IPS-20b (cell line): ENCODE data around the gene FHOD3.

Source experiments
- H3K27ac ChIP-seq: one replicate; pipeline ENCODE4 v1.5.1; 2013; ENCODE audit warnings: low read length
- H3K27me3 ChIP-seq: 2 replicates; pipeline ENCODE4 v1.6.1; 2013; ENCODE audit warnings: mild to moderate bottlenecking, low read length, inconsistent platforms; ENCODE audit not compliant: insufficient read depth
- H3K36me3 ChIP-seq: 2 replicates; pipeline ENCODE4 v1.6.1; 2013; ENCODE audit warnings: low read depth, mild to moderate bottlenecking, inconsistent platforms, low read length, moderate library complexity; ENCODE audit not compliant: insufficient read depth
- H3K4me1 ChIP-seq: 2 replicates; pipeline ENCODE4 v1.6.1; 2013; ENCODE audit warnings: mild to moderate bottlenecking, control low read depth, inconsistent platforms, low read length, moderate library complexity; ENCODE audit not compliant: insufficient read depth
- H3K4me3 ChIP-seq: 2 replicates; pipeline ENCODE4 v1.5.1; 2013; ENCODE audit warnings: mild to moderate bottlenecking, low read length, inconsistent platforms
- H3K9ac ChIP-seq: 2 replicates; pipeline ENCODE4 v1.6.1; 2013; ENCODE audit warnings: low read depth, mild to moderate bottlenecking, inconsistent platforms, low read length, moderate library complexity
- H3K9me3 ChIP-seq: 2 replicates; pipeline ENCODE4 v1.6.1; 2013; ENCODE audit warnings: mild to moderate bottlenecking, low read depth, low read length, inconsistent platforms; ENCODE audit not compliant: insufficient read depth

Gene FHOD3

DNA sequence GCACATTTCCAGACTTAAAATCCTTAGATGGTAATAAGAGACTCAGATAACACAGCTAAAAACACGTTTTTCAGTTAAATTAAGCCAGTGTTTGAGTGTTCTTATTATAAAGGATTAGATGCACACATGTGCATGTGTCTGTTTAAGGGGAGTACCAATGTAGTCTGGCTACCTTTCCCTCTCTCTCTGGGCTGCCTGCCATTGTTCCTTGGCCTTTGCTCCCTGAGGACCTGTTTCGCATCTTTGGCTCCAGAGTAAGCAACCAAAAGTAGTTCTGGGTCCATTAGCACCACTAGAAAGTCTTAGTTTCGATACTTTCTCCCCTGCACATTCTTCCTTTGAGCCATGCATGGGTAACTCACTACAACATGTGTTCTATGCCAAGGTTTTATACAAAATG lies 303.0 kb downstream of the FHOD3 start:
- Histone ChIP-seq H3K4me3 (no peak overlapping the region), H3K9me3 (peaks cover 5% of the 10 kb centered on the region), H3K27ac (no peak overlapping the region), H3K9ac (no peak overlapping the region), H3K27me3 (no peaks in the 10 kb centered on the region), H3K4me1 (peaks cover 6% of the 10 kb centered on the region; the same call in 1 of the 2 replicates), H3K36me3 (no peaks in the 10 kb centered on the region)

DNA sequence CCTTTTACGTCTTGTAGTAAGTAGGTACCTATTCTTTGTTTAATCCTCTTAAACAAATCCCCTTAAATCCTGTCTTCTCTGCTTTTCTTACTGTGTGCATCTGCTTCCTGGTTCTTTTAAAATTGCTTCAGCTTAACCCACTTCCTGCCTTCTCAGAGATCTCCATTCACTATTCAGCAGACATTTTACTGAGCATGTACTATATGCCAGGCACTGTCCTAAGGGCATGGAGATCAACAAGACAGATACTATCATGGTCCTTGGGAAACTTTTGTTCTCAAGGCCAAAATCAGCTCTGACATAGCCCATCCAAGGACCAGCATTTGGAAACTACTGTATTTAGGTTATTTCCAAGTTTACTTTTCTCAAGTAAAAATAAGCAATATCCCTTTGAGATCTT lies 303.8 kb downstream of the FHOD3 start:
- H3K4me1 ChIP-seq: peaks cover 9% of the 10 kb centered on the region; the same call in 1 of the 2 replicates
- H3K27me3 ChIP-seq: no peaks in the 10 kb centered on the region
- no peaks in the 10 kb centered on the region for H3K36me3 ChIP-seq
- peaks cover 5% of the 10 kb centered on the region for H3K9me3 ChIP-seq
- no peak overlapping the region for H3K4me3 ChIP-seq
- H3K27ac ChIP-seq: no peak overlapping the region
- H3K9ac ChIP-seq: no peak overlapping the region

- H3K27ac ChIP-seq: no peak overlapping the region
- no peak overlapping the region for H3K9ac ChIP-seq
- H3K9me3 ChIP-seq: peaks cover 5% of the 10 kb centered on the region
- H3K36me3 ChIP-seq: no peaks in the 10 kb centered on the region
- H3K4me3 ChIP-seq: no peak overlapping the region
- peaks cover 9% of the 10 kb centered on the region; the same call in 1 of the 2 replicates for H3K4me1 ChIP-seq
- no peaks in the 10 kb centered on the region for H3K27me3 ChIP-seq
These were observed 304.6 kb downstream of the FHOD3 start for GRCh38 chr18:36602071-36602470.

GRCh38 chr18:36602620-36603019 lies 305.1 kb downstream of the FHOD3 start:
- Histone ChIP-seq H3K4me1 (peaks cover 9% of the 10 kb centered on the region; the same call in 1 of the 2 replicates), H3K27ac (no peak overlapping the region), H3K36me3 (no peaks in the 10 kb centered on the region), H3K9ac (no peak overlapping the region), H3K9me3 (peaks cover 5% of the 10 kb centered on the region), H3K4me3 (no peak overlapping the region), H3K27me3 (no peaks in the 10 kb centered on the region)

- no peak overlapping the region for H3K9ac ChIP-seq
- no peak overlapping the region for H3K4me3 ChIP-seq
- H3K27ac ChIP-seq: no peak overlapping the region
- H3K36me3 ChIP-seq: no peaks in the 10 kb centered on the region
- H3K9me3 ChIP-seq: no peaks in the 10 kb centered on the region
- no peaks in the 10 kb centered on the region for H3K27me3 ChIP-seq
- H3K4me1 ChIP-seq: peaks cover 9% of the 10 kb centered on the region; the same call in 1 of the 2 replicates
These were observed 310.6 kb downstream of the FHOD3 start for GRCh38 chr18:36608107-36608506.

GRCh38 chr18:36610258-36610657 lies 312.7 kb downstream of the FHOD3 start:
- Histone ChIP-seq H3K9ac (no peak overlapping the region), H3K9me3 (no peaks in the 10 kb centered on the region), H3K36me3 (no peaks in the 10 kb centered on the region), H3K4me3 (no peak overlapping the region), H3K4me1 (peaks cover 6% of the 10 kb centered on the region; the same call in 1 of the 2 replicates), H3K27ac (no peak overlapping the region), H3K27me3 (no peaks in the 10 kb centered on the region)

- Histone ChIP-seq H3K4me1 (peaks cover 2% of the 10 kb centered on the region; the same call in 1 of the 2 replicates), H3K36me3 (no peaks in the 10 kb centered on the region), H3K27me3 (no peaks in the 10 kb centered on the region), H3K9me3 (no peaks in the 10 kb centered on the region), H3K9ac (no peak overlapping the region), H3K4me3 (no peak overlapping the region), H3K27ac (no peak overlapping the region)
These were observed 313.1 kb downstream of the FHOD3 start for GRCh38 chr18:36610661-36611060.

DNA sequence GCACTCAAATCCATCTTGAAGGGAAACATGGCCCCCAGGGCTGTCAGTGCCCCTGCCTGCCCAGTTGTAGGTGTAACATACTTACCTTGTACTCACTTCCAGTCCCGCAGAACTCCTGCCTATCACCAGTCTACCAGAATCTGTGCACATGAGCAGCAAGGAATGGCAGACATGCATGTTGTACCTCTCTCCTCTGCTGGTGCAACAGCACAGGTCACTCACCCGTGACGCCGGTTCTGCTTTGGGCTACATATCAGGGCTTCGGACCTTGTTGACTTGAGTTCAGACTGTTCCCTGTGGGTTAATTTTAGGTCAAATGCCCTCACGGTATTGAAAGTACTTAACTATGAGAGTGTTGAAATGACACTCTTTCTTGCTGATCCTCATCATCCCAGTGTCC lies 315.6 kb downstream of the FHOD3 start:
- H3K4me1 ChIP-seq: no peaks in the 10 kb centered on the region
- no peaks in the 10 kb centered on the region for H3K36me3 ChIP-seq
- H3K27ac ChIP-seq: no peak overlapping the region
- no peaks in the 10 kb centered on the region for H3K27me3 ChIP-seq
- no peak overlapping the region for H3K4me3 ChIP-seq
- H3K9ac ChIP-seq: no peak overlapping the region
- H3K9me3 ChIP-seq: no peaks in the 10 kb centered on the region

DNA sequence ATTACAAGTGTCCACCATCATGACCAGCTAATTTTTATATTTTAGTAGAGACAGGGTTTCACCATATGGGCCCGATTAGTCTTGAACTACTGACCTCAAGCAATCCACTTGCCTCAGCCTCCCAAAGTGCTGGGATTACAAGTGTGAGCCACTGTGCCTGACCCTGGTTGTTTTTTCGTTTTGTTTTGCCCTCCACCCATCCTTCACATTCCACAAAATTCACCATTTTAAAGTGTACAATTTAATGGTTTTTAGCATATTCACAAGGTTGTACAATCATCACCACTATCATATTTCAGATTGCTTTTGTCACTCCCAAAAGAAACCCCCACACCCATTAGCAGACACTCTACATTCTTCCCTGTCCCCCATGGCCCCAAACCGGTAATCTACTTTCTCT lies 316.3 kb downstream of the FHOD3 start:
- H3K27me3 ChIP-seq: no peaks in the 10 kb centered on the region
- H3K4me3 ChIP-seq: no peak overlapping the region
- H3K27ac ChIP-seq: no peak overlapping the region
- H3K4me1 ChIP-seq: no peaks in the 10 kb centered on the region
- no peaks in the 10 kb centered on the region for H3K9me3 ChIP-seq
- no peak overlapping the region for H3K9ac ChIP-seq
- H3K36me3 ChIP-seq: no peaks in the 10 kb centered on the region

GRCh38 chr18:36620788-36621187 lies 323.3 kb downstream of the FHOD3 start:
- Histone ChIP-seq H3K9ac (no peak overlapping the region), H3K27ac (no peak overlapping the region), H3K36me3 (no peaks in the 10 kb centered on the region), H3K9me3 (no peaks in the 10 kb centered on the region), H3K27me3 (no peaks in the 10 kb centered on the region), H3K4me1 (no peaks in the 10 kb centered on the region), H3K4me3 (no peak overlapping the region)

DNA sequence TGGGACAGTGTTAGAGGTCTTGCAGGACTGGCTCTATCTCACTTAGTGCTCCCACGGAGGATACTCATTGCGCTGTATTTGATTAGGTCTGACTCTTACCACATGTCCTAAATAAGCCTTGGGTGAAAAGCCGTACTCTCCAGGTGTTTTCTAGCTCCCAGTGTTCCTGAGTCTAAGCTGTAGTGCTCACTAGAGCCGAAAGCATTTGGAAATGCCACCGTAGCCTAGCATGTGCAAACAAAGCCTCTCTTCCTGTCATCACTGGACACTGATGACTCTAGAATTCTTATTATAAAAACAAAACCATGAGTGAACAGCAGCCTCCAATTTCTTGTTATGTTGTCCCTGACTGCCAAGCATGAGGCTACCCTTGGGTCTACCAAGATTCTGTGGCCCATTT lies 325.1 kb downstream of the FHOD3 start:
- H3K9me3 ChIP-seq: no peaks in the 10 kb centered on the region
- H3K36me3 ChIP-seq: no peaks in the 10 kb centered on the region
- no peaks in the 10 kb centered on the region for H3K27me3 ChIP-seq
- no peak overlapping the region for H3K9ac ChIP-seq
- no peaks in the 10 kb centered on the region for H3K4me1 ChIP-seq
- no peak overlapping the region for H3K4me3 ChIP-seq
- H3K27ac ChIP-seq: no peak overlapping the region

DNA sequence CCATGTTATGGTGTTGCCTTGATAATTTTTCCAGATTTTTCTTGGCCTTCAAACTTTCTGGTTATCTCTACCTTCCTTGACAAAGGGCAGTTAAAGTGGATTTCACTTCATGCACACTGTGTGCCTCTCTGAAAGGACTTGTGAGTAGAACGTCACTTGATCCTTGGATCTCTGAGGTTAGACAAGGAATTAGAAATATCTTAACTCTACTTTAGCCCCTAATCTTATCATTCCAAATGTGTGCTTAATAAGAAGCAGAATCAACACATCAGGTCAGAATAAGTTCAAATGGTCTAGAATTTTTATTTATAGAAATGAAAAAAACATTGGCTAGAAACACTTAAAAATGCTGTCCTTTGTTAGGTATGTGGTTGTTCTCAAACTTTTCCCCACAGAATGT lies 325.6 kb downstream of the FHOD3 start:
- H3K36me3 ChIP-seq: no peaks in the 10 kb centered on the region
- no peak overlapping the region for H3K9ac ChIP-seq
- no peaks in the 10 kb centered on the region for H3K9me3 ChIP-seq
- no peaks in the 10 kb centered on the region for H3K27me3 ChIP-seq
- H3K4me1 ChIP-seq: no peaks in the 10 kb centered on the region
- no peak overlapping the region for H3K27ac ChIP-seq
- H3K4me3 ChIP-seq: no peak overlapping the region
